Measurements from ENCODE around the gene RRP12.
A peak's percentile ranks its signal among the peaks of the same experiment; 100 is the strongest.

The RRP12 gene

DNA sequence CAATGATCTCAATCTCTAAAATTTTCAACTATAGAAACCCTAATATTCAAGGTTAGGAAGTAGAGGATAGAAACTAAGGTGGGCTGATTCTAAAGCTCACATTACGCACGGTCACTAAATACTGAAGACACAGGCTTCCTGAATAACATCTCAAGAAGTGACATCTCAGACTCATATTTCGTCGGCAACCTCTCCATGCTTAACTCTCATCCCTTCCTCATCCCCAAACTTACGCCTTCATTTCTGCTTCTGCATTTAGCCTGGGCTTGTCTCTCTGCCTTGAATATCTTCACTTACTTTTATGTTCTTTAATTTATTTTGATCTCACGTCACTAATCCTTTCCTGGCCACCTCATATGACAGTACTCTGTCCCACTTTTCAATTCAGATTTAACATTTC lies 34.1 kb upstream of the RRP12 start:
- TF ChIP-seq, protein P1, sequence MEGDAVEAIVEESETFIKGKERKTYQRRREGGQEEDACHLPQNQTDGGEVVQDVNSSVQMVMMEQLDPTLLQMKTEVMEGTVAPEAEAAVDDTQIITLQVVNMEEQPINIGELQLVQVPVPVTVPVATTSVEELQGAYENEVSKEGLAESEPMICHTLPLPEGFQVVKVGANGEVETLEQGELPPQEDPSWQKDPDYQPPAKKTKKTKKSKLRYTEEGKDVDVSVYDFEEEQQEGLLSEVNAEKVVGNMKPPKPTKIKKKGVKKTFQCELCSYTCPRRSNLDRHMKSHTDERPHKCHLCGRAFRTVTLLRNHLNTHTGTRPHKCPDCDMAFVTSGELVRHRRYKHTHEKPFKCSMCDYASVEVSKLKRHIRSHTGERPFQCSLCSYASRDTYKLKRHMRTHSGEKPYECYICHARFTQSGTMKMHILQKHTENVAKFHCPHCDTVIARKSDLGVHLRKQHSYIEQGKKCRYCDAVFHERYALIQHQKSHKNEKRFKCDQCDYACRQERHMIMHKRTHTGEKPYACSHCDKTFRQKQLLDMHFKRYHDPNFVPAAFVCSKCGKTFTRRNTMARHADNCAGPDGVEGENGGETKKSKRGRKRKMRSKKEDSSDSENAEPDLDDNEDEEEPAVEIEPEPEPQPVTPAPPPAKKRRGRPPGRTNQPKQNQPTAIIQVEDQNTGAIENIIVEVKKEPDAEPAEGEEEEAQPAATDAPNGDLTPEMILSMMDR (IDR thresholded peaks at IDR 0.05) = no peak

DNA sequence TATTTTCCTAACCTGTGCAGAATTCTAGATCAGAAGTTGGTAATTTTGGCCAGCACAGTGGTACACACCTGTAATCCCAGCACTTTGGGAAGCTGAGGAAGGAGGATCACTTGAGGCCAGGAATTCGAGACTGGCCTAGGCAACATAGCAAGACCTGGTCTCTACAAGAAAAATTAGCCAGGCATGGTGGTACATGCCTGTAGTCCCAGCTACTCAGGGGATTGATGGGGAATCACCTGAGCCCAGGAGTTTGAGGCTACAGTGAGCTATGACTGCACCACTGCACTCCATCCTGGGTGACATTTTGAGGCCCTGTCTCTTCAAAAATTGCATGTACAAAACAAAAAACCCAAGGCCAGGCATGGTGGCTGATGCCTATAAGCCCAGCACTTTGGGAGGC lies 33.4 kb upstream of the RRP12 start:
- TF ChIP-seq, protein P1 (IDR thresholded peaks at IDR 0.05) = no peak

DNA sequence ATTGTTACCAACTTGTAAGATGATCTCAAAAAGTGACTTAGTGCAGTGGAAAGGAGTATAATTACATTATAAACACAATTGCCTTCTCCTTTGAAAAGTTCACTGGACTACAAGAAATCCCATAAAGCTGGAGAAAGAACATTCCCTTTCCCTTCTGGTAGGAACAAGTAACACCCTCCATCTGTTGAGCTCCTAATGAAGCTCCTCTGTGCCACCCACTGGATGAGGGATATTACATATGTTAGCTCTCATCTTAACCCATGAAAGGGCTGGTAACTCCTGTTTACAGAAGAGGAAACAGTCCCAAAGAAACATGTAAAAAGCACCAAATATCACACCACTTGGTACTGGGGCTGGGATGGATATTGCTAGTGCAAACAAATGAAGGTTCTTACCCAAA lies 32.9 kb upstream of the RRP12 start:
- TF ChIP-seq, protein P1 (IDR thresholded peaks at IDR 0.05) = no peak

DNA sequence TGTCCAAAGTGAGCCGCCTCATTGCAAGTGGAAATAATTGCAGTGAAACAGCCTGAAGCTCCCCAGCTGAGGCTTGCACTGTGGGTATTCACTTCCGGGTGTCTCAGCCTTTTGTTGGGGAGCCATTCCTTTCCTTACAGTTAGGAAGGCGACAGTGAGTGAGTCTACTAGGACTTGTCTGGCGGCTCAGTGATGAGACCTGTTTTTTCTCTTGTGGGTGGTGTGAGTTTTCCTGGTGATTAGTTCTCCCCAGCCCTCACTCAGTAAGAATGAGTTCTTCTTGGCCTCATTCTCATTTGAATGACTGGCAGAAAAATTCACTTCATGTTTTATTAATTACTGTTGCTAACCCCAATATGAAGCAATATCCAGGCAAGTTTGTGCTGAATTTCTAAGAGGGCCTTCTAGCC lies 27.4 kb upstream of the RRP12 start:
- TF ChIP-seq, protein P1 (IDR thresholded peaks at IDR 0.05) = no peak

DNA sequence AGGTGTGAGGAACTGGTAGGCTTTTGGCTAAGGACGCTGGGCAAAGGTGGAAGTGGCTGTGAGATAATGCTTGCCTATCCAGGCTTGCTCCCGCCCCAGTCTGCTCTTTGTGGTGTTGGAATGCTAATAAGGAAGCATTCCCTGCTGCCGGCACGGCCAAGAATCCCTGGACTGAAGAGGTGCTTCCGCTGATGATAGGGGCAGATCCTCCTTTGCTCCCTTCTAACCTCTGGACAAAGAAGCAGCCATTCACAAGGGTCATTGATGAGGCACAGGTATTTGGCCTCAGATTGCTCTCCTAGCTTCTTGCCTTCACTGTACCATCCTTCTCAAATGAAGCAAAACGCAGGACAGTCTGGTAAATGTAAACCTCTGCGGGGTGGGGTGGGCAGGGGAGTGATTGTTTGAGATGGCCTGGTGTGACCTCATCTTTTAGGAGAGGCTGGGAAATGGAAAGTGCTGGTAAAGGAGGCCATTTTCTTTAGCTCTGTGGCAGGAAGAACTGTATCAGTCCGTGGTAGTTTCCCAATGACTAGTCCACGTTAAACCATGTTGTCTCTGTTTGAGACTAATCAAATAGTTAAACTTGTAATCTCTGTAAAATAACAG lies 26.5 kb upstream of the RRP12 start:
- TF ChIP-seq, protein P1 (IDR thresholded peaks at IDR 0.05) = no peak

DNA sequence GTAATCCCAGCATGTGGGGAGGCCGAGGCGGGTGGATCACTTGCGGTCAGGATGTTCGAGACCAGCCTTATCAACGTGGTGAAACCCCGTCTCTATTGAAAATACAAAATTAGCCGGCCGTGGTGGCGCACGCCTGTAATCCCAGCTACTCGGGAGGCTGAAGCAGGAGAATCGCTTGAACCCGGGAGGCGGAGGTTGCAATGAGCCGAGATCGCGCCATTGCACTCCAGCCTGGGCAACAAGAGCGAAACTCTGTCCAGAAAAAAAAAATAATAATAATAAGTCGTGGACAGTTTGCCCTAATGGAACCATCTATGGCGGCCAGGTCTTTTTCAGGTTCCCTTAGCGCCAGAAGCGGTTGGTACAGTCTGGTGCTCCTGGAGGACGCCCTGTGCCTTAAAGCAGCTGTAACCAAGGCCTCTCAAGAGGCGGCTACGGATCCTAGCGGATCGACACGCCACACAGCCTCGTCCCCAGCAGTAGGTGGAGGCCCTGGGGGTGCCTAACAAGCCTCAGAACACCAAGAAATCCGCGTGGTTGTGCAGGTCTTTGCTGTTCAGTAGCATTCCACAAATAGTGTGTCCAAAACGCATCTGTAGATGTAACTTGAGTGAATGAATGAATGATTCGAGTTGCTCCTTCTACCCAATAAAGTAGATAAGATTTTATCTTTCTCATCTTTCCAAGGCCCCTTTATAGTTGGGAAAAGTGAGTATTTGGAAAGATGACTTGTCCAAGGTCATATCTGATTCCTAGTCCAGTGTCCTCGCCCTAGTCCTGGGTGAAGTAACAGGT lies 25.8 kb upstream of the RRP12 start:
- TF ChIP-seq, protein P1 (IDR thresholded peaks at IDR 0.05) = no peak

DNA sequence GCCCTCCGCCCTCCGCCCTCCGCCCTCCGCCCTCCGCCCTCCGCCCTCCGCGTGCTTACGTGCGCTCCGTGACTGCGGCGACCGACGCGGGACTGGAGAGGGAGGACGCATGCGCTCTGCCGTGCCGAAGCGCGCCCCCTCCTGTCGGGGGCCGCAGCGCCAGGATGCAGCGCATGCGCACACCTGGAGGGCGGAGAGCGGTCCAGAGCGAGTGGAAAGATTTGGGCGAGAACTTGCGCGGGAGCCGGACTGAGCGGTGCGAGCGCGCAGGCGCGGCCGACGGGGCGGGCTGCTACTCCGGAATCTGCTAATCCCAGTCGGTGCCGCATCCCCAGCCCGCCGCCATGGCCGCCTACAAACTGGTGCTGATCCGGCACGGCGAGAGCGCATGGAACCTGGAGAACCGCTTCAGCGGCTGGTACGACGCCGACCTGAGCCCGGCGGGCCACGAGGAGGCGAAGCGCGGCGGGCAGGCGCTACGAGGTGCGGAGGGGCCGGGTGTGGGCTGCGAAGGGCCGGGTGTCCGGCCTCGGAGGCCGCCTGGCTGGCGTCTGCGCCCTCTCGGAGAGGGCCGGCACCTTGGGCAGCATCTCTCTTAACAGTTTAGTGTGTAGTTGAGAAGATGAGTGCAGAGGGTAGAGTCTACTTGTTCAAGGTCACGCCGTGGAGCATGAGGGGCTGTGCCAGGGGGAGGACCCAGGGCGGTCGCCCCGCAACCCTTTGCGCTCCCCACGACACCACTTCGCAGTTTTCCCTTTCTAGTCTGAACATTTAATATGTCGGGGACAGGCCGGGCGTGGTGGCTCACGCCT lies 25.0 kb upstream of the RRP12 start, which contains the start of gene PGAM1:
PGAM1 (plus strand) TSS at position 228 of the 812 bp plus-strand sequence; CDS start at position 345, 117 bp downstream.
- TF ChIP-seq, protein P1 (IDR thresholded peaks at IDR 0.05) = peak; percentile 82

Data from LNCAP (cell line).